GM20000 (cell line): ENCODE data around the gene MGST2.

Source experiments
- DNase-seq: peaks from one replicate; pipeline ENCODE4 v3.0.0; 2012; ENCODE audit warnings: low spot score
- CTCF ChIP-seq: IDR thresholded peaks from 2 replicates; pipeline ENCODE4 v1.5.1; 2012; ENCODE audit warnings: mild to moderate bottlenecking, control low read depth; ENCODE audit errors: extremely low read depth, missing control alignments

MGST2 gene

DNA sequence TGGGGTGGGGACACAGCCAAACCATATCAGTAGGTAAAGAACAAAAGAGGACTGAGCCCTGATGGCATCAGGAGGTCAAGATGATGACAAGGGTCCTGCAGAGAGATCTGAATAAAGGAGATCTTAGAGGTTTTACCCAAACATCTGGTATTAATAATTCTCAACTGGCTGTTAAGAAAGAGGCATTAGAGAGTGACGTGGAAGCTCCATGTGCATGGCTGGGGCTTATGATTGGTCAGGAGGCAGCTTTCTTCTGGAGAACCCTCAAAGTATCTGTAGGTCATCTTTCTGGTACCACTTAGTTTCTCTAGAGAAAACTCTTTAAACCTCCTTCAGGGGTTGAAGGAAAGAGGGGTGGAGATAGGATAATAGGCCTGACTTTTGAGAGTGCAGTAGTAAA lies 18.7 kb downstream of the MGST2 start:
- DNase-seq, result no peak

DNA sequence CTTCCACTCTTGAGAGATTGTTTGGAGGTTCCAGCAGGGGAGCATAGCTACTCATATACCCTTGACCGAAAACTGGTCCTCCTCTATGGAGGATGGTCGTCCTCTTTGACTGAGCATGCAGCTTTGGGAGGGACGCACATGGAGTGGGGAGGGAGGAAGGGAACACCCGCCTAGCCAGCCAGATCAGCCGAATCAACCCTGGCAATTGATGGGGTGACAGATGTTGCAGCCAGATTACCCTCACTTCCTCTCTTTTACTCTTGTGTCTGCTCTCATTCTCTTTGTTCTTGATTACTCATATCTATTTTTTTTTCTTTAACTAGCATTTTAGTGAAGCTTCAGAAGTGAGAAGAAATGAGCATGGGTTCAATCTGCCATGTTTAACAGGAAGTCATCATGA lies 19.6 kb downstream of the MGST2 start:
- no peak for TF ChIP-seq CTCF
- no peak for DNase-seq

More for the DNA sequence above, 18.7 kb downstream of the MGST2 start:
- TF ChIP-seq CTCF, result no peak

DNA sequence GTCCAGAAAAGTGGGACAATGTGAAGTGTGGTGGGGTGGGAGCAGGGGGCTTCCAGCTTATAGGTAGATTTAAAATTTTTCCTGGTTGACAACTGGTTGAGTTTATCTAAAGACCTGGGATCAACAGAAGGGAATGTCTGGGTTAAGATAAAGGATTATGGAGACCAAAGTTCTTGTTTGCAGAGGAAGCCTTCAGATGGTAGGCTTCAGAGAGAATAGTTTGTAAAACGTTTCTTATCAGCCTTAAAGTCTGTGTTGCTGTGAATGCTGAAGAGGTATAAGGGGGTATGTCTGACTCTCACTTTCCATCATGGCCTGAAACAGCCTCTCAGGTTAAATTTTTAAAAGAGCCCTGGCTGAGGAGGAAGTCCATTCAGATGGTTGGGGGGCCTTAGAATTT lies 20.5 kb downstream of the MGST2 start:
- no peak for DNase-seq
- no peak for TF ChIP-seq CTCF

DNA sequence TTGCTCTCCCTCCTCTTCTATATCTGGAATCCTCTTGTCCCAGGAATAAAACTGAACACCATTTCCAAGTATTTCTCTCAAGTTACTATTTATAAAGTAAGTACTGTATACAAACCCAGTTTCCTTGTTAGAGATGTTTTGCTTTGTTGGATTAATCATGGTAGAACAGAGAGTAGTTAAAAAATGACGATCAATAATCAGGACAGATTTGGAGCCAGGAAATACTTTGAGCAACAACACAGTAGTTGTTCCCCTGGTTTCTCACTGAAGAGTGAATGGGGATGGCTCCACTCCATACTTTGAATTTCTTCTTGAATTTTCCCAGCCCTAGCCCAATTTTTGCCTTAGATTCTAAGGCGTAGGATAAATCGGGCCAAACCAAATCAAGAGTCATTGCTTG lies 21.4 kb downstream of the MGST2 start:
- no peak for DNase-seq
- no peak for TF ChIP-seq CTCF

- no peak for TF ChIP-seq CTCF
- no peak for DNase-seq
Measured at GRCh38 chr4:139689093-139689722, 23.6 kb downstream of the MGST2 start.

- no peak for DNase-seq
- TF ChIP-seq CTCF, result no peak
Measured at GRCh38 chr4:139690419-139690818, 24.8 kb downstream of the MGST2 start.

DNA sequence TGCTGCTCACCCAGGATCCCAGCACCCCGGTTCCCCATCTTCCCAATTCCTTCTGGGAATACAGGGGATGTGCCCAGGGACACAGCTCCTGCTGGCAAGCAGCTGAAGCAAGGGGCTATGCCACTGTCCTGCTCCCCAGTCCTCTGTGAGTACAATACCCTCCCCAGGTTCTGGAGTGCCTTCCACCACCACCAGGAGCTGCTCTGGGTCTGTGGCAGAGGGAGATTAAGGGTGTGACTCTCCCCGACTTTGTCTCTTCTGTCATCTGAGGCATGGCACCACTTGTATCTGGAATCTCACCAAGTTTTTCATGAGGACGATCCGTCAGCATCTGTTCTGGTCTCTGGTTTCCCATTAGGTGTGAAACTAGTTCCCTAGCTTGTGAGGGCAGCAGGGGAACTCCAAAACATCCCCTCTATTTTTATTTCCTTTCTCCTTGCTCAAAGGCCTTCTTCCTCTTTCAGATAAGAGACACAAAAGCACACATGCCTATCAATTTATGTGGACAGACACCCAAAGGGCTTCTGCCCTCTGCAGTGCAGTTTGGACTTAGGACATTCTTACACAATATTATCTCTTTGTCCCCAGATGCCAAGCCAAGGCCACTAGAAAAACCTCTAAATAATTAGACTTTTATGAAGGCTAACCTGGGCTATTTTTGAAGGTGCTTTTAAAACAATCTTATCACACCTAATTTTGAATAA lies 26.8 kb downstream of the MGST2 start:
- TF ChIP-seq CTCF, result no peak

More for the DNA sequence above, 26.8 kb downstream of the MGST2 start:
- no peak for DNase-seq
